GM06990 (cell line): ENCODE measurements around the gene NEAT1.
A peak's percentile ranks its signal among the peaks of the same experiment; 100 is the strongest.

Source experiments
- DNase-seq: peaks from one replicate; pipeline ENCODE4 v3.0.0-alpha.2; 2011; ENCODE audit not compliant: insufficient read length; ENCODE audit errors: extremely low read depth
- H3K27me3 ChIP-seq: replicated peaks from 2 replicates; pipeline ENCODE4 v1.6.0; 2011; ENCODE audit warnings: low read length; ENCODE audit not compliant: control insufficient read depth, insufficient read depth
- H3K36me3 ChIP-seq: 2 replicates; pipeline ENCODE4 v1.5.1; 2011; ENCODE audit warnings: low read length; ENCODE audit not compliant: control insufficient read depth, insufficient read depth
- H3K4me3 ChIP-seq: replicated peaks from 2 replicates; pipeline ENCODE4 v1.5.1; 2011; ENCODE audit warnings: low read depth, mild to moderate bottlenecking, control low read depth, low read length
- TF ChIP-seq, protein P1 (sequence below): IDR thresholded peaks from 2 replicates; pipeline ENCODE4 v1.5.1; 2011; ENCODE audit warnings: low read length, control low read depth, mild to moderate bottlenecking, inconsistent platforms; ENCODE audit not compliant: insufficient read depth, poor library complexity, severe bottlenecking

NEAT1 gene

DNA sequence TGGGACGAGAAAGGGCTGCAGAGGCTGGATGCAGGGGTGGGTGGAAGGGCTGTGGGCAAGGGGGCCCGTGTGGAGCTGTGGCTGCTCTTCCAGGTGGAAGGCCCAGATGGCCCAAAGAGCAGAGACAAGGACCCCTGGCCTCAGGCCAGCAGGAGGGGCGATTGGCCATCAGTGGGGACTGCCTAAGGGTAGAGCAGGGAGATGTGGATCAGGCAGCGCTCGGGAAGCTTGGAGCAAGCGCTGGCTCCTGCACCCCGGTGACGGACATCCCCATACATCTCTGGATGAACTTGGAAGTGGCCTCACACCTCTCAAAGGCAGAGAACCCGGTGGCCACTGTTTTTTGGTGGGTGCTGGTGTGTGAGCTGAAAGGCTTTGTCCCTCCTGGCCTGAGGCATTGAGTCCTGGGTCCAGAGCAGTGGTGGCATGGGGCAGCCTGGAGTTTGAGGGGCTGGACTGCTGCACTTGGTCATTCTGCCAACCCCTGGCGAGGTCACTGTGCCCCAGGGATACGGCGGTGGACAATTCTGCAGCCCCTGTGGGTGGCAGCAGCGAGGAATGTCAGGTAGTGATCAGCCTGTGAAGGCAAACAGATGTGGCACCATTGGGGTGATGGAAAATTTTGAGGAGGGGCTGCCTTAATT lies 30.3 kb upstream of the NEAT1 start:
- TF ChIP-seq, protein P1, sequence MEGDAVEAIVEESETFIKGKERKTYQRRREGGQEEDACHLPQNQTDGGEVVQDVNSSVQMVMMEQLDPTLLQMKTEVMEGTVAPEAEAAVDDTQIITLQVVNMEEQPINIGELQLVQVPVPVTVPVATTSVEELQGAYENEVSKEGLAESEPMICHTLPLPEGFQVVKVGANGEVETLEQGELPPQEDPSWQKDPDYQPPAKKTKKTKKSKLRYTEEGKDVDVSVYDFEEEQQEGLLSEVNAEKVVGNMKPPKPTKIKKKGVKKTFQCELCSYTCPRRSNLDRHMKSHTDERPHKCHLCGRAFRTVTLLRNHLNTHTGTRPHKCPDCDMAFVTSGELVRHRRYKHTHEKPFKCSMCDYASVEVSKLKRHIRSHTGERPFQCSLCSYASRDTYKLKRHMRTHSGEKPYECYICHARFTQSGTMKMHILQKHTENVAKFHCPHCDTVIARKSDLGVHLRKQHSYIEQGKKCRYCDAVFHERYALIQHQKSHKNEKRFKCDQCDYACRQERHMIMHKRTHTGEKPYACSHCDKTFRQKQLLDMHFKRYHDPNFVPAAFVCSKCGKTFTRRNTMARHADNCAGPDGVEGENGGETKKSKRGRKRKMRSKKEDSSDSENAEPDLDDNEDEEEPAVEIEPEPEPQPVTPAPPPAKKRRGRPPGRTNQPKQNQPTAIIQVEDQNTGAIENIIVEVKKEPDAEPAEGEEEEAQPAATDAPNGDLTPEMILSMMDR = no peak
- no peaks in the 10 kb centered on the region for H3K27me3 ChIP-seq
- peaks cover 34% of the 10 kb centered on the region for H3K36me3 ChIP-seq
- no peak overlapping the region for H3K4me3 ChIP-seq
- DNase-seq = no peak

DNA sequence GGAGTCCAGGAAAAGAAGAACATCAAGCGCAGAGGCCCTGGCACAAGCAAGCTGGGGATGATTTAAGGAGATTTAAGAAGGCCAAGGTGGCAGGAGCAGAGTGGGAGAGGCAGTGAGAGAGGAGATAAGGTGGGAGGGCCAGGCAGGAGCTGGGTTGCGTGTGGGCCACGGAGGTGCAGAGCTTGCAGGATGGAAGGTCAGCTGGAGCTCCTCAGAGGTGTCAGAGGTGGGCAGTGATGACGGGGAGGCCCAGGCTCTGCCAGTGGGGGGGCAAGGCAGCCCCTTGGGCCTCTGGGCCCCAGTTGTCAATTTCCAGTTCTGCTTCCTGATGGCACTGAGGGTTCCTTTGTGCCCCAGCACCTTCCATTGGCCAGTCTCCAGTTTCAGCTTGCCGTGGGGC lies 29.7 kb upstream of the NEAT1 start:
- TF ChIP-seq, protein P1 = no peak
- DNase-seq = no peak
- H3K4me3 ChIP-seq = no peak overlapping the region
- H3K36me3 ChIP-seq = peaks cover 35% of the 10 kb centered on the region
- H3K27me3 ChIP-seq = no peaks in the 10 kb centered on the region

DNA sequence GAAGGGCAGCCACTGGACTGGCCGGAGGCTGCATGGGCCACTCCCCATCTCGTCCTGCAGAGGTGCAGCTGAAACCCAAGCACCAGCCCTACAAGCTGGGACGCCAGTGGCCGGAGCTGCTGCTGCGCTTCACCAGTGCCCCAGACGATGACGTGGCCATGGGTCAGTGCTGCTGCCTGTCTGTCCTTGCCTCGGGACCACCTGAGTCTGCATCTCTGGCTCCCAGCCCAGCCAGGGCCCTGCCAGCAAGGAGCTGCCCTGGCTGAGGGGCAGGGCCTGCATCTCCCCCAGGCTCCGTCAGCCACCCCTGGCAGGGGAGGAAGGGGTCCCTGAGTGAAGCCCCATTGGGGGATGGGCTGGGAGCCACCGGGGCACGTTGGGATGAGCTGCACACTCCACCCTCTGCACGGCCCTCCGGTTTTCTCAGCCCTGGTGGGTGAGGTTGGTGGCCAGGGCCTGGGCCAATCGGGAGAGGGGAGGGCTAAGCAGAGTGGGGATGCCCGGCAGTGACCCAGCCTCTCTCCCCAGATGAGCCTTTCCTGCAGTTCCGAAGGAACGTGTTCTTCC lies 29.0 kb upstream of the NEAT1 start:
- Histone ChIP-seq H3K4me3 (no peak overlapping the region), H3K27me3 (no peaks in the 10 kb centered on the region), H3K36me3 (peaks cover 39% of the 10 kb centered on the region)
- peak; percentile 6 for DNase-seq
- TF ChIP-seq, protein P1 = no peak

DNA sequence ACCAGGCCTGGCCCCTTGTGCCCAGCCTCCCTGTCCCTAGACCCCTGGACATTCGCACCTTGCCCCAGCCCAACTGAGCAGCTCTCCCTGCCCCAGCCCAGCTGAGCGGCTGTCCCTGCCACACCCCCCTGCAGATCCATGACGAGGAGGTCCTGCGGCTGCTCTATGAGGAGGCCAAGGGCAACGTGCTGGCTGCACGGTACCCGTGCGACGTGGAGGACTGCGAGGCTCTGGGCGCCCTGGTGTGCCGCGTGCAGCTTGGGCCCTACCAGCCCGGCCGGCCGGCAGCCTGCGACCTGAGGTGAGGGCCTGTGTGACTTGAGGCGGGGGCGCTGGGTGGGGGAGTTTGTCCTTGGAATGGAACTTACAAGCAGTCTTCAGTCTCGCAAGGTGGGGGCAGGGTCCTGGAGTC lies 28.5 kb upstream of the NEAT1 start:
- Histone ChIP-seq H3K36me3 (peaks cover 40% of the 10 kb centered on the region), H3K4me3 (no peak overlapping the region), H3K27me3 (no peaks in the 10 kb centered on the region)
- no peak for DNase-seq
- TF ChIP-seq, protein P1 = no peak

DNA sequence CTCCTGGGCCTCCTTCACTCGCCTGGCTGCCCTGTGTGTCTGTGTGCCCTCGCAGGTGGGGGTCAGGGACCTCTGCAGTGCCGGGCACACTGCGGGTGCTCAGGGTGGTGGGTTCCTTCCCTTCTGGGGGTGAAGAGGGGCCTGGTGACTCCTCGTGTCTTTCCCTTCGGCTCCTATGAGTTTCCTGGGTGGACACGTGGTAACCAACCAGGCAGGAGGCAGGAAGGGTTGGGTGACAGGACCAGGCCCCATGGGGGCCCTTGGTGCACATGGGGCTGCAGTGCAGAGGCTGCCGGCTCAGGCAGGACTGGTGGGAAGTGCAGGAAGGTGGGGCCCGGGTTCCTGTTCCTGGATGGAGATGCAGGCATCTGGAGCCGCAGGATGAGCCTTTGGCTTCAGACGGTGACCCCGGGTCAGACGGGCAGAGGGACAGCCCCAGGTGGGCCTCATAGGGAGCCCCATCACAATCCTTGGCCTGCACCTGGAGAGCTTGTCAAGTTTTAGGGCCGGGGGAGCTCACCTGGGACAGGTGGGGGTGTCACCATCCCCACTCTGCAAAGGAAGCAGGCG lies 26.6 kb upstream of the NEAT1 start:
- no peak for DNase-seq
- H3K36me3 ChIP-seq = peaks cover 53% of the 10 kb centered on the region

More for the DNA sequence above, 26.6 kb upstream of the NEAT1 start:
- TF ChIP-seq, protein P1 = no peak
- H3K27me3 ChIP-seq = no peaks in the 10 kb centered on the region
- H3K4me3 ChIP-seq = no peak overlapping the region
